ENCODE measurements around the gene PPP6R1.

Gene PPP6R1

DNA sequence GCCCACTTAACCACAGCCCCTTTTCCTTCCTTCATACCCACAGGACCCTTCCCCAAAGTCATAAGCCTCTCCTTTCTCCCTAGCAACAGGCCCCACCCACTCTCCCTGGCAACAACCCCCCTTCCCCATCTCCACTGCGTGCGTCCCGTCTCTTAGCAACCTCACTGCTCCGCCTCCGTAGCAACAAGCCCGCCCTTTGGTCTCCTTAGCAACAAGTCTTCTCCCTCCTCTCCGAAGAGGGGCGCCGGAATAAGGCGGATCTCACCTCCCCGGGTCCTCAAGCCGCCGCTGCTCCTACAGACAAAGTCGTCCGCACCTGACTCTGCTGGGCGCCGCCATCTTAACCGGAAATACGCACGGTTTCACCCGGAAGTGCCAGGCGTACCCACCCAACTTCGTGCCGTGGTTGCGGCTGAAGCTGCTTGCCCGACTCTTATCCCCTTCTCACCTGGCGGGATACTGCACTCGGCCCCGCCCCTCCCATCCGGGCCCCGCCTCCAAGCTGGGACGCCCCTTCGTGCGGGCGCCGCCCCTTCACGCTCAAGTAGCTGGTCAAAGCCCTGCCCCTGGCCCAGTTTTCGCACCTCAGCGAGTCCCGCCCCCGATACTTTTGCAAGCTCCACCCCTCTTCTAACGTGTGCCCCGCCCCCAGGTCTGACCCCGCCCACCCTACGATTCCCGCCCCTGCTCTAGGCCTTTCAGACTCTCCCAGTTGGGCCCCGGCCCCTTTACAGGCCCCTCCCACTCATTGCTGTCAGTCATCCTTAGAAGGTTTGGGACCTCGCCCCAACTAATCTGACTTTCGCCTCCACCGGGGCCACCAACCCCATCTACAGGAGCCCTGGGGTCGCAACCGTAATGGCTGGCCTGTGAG is 21.2 kb upstream of the PPP6R1 start, which contains the start of gene HSPBP1:
HSPBP1 (minus strand) TSS at position 341 of the 874 bp plus-strand sequence. CDS start 502 bp downstream, outside the sequence.
- peak; percentile 78 to 82 for DNase-seq

DNA sequence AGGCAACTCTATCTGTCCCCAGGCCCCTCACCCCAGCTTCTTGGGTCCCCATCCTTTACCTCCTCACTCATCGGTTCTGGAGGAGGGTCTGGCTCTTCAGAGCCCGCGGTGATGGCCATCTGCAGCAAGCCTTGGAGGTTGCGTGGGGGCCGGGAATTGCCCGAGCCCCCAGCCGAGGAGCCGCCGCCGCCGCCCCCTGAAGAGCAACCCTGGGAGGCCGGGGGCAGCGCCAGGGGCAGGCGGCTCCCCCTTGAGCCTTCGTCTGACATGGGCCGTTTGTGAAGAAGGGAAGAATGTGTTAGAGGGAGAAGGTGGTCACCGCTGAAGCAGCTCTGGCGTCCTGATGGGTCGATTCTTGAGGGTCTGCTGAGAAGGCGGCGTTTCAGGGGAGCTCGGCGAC is 20.5 kb upstream of the PPP6R1 start:
- DNase-seq: no peak

DNA sequence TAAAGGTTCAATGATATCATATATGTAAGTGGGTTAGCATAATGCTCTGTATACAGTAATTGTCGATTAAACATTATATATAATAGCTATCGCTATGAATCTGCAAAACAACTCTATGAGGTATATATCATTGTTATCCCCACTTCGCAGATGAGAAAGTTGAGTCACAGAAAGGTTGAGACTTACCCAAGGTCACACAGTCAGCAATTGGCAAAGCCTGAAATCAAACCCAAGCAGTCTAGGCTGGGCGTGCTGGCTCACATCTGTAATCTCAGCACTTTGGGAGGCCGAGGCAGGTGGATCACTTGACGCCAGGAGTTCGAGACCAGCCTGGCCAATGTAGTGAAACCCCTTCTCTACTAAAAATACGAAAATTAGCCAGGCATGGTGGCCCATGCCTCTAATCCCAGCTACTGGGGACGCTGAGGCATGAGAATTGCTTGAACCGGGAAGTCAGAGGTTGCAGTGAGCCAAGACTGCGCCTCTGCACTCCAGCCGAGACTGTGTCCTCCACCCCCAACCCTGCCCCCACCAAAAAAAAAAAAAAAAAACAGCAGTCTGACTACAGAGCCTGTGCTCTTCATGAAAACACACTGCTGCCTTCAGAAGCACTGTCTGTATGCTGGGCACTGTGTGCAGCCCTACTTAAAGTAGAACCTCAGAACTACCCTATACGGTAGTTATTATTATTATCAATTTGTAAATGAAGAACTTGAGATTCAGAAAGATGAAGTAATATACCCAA is 19.7 kb upstream of the PPP6R1 start:
- DNase-seq: no peak

- no peak for DNase-seq
These were observed 18.7 kb upstream of the PPP6R1 start for GRCh38 chr19:55277494-55277893.

DNA sequence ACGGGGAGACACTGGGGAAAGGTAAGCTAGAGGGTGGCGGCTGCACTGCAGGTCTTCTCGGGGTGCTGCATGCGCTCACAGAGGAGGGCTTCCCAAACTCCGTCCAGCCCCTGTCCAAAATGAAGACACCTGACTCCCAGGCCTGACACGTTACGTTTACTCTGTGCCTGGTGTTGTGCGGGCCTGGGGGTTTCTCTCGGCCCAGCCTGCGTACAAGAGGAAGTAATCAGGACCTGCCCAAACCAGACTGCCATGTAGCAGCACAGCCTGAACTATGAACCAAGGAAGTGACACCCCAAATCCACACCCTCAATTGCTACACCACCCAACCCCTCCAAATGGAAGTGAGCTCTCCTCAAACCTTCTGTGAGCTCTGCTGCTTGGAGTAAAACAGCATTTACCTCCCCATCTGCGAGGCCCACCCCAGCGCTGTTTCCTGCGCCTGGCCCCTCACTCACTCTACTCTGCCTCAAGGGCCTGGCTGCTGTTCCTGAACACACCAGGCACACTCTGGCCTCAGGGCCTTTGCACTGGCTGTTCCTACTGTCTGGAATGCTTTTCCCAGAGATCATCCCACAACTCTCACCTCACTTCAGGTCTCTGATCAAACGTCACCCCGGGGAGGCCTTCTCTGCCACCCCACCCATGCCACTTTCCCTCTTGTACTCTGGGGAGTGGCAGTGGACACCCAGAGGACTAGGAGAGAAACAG is 18.1 kb upstream of the PPP6R1 start:
- DNase-seq: no peak

GRCh38 chr19:55275851-55276719 is 17.3 kb upstream of the PPP6R1 start:
- no peak for DNase-seq

GRCh38 chr19:55273978-55274707 is 15.3 kb upstream of the PPP6R1 start:
- DNase-seq: no peak

DNA sequence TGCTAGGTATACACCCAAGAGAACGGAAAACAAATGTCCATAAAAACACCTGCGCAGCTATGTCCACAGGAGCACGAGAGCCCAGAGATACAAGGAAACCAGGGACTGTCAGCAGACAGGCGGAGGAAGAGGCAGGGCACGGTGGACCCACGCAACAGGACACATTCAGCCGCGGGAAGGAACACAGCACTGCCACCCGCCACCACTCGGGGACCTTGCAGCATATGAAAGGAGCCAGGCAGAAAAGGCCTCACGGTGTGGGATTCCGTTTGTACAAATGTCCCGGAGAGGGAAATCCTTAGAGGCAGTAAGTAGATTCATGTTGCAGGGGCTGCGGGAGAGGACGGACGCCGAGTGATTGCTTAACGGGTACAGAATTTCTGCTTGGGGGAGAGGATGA is 13.3 kb upstream of the PPP6R1 start:
- DNase-seq: no peak

DNA sequence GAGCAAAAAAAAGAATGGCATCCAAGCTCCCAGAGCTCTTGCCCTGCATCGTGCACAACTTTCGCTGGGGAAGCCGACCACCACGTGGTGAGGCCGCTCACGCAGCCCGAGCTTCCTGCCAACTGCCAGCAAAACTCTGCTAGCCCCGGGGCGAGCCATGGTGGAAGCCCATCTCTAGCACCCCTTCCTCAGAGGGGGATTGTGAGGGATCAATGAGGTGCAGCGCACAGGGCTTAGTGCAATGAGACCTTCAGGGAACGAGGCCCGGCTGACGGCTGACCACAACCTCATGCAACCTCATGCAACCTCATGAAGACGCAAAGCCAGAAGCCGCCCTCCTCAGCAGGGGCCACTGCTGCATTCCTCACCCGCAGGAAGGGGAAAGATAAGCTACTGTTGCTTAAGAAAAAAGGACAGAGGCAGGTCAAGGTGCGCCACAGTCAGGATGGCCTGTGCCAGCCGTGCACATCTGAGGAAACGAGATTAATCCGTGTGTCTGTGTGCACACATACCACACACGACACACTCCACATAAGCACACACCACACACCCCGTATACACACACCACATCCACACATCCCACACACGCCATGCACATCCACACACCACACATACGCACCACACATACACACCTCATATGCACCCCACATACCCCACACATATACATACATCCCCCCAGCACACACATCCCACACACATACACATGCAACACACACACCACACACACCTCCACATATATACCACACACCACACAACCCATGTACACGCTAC is 11.5 kb upstream of the PPP6R1 start:
- no peak for DNase-seq

- no peak for DNase-seq
These were observed 10.5 kb upstream of the PPP6R1 start for GRCh38 chr19:55269299-55269698.

DNA sequence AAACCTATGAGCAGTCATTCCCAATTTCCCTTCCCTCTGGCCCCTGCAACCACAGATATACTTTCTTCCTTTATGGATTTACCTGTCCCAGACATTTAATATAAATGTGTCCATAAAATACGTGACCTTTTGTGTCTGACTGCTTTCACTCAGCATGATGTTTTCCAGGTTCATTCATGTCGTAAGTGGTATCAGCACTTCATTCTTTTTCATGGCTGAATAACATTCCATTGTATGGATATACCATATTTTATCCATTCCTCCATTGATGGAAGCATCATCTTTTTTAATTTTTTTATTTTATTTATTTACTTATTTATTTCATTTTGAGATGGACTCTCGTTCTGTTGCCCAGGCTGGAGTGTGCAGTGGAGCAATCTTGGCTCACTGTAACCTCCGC is 8.0 kb upstream of the PPP6R1 start:
- no peak for DNase-seq

DNA sequence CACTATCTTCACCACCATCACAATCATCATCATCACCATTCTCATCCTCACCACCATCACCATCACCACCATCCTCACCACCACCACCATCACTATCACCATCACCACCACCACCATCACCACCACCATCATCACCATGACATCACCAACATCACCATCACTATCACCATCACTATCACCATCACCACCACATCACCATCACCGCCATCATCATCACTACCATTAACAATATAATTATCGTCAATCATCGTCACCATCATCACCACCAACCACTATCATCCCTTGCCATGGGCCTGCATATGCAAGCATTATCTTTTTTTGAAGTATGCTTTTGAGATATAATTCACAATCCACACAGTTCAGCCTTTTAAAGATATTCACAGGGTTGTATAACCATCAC is 7.6 kb upstream of the PPP6R1 start:
- no peak for DNase-seq

- DNase-seq: no peak
These were observed 7.0 kb upstream of the PPP6R1 start for GRCh38 chr19:55265723-55266386.

- DNase-seq: no peak
These were observed 6.4 kb upstream of the PPP6R1 start for GRCh38 chr19:55265173-55265572.

GRCh38 chr19:55264531-55264930 is 5.7 kb upstream of the PPP6R1 start:
- no peak for DNase-seq

DNA sequence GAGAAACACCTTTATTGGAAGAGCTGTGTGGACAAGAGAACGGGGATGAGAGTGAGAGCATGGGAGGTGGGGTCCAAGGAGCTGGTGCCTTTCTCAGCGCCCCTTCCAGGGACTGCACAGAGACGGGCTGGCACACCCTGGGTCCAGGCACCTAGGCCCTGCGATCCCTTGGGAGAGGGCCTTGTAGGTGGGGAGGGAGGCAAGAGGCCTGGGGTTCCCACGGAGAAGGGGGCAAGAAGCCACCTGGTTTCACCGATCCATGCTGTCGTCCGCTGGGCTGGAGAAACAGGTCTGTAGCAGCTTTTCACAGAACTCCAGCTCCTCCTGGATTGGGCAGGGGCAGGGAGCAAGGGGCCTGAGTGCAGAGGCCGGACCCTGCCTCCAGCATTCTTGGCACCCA is 3.5 kb upstream of the PPP6R1 start:
- DNase-seq: no peak

DNA sequence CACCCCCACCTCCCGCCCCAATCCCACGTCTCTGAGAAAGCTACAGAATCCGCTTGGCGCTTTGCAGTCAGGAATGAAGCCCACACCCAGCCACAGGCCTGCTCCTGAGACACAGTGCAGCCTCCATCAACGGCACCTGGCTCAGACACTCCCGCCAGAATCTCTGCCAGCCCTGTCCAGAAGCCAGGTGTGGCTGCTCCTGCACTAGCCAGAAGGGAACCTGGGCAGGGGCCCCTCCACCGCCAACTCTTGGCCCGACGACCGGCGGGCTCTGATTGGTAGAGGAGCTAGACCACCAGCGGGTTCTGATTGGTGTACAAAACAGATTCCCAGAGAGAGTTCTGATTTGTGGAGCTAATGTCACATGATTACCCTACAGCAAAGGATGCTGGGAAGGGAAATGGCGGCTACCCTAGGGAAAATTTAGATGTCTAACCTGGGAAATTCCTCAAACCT is 2.9 kb upstream of the PPP6R1 start:
- no peak for DNase-seq

GRCh38 chr19:55259540-55260210 is 858 bp upstream of the PPP6R1 start:
- DNase-seq: no peak

- no peak for DNase-seq
These were observed 365 bp downstream of the PPP6R1 start for GRCh38 chr19:55258476-55258827.
